ENCODE results near the gene SP1.
A peak's percentile ranks its signal among the peaks of the same experiment; 100 is the strongest.
"Not testable (repeated sequence)": the region's sequence is repeated elsewhere in the genome, so short reads cannot be mapped to it uniquely, and the experiment has no call there.

Gene SP1

DNA sequence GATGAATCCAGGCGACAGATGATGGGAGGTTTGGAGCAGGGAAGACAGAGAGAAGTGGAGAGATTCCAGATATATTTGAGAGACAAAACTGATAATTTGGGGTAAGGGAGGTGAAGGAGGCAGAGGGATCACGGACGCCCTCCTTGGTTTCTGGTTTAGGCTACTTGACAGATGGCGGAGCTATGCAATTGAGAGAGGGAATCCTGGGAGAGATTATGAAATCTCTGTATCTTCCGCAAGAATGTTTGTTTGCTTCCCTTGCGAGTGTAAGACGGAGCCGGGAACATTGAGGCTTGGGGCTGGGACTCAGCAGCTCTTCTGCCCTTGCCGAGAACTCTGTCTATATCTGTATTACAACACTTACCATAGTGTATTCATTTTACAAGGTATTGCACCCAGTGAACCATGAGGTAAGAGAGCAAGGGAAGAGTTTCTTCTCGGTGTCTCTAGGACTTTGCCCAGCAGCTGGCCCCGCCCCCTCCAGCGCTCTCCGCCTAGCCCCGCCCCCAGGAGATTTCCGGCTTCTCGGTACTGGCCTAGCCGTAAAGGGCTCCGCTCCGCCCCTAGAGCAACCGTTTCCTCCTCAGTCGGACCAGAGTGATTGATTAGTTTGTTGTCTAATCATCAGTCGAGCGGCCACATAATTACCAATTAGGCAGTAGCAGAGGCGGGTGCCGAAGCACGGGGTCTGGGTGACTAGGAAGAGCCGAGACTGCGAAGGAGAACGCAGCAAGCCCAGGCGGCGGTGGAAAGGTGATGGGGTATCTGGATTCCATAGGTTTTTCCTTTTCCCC is 61.3 kb downstream of the SP1 start, which contains the start of gene PRR13:
Gene PRR13, plus strand, starts transcription at position 695 of the 794 bp plus-strand sequence. CDS start 981 bp downstream, outside the sequence.
- TF ChIP-seq, protein P1, sequence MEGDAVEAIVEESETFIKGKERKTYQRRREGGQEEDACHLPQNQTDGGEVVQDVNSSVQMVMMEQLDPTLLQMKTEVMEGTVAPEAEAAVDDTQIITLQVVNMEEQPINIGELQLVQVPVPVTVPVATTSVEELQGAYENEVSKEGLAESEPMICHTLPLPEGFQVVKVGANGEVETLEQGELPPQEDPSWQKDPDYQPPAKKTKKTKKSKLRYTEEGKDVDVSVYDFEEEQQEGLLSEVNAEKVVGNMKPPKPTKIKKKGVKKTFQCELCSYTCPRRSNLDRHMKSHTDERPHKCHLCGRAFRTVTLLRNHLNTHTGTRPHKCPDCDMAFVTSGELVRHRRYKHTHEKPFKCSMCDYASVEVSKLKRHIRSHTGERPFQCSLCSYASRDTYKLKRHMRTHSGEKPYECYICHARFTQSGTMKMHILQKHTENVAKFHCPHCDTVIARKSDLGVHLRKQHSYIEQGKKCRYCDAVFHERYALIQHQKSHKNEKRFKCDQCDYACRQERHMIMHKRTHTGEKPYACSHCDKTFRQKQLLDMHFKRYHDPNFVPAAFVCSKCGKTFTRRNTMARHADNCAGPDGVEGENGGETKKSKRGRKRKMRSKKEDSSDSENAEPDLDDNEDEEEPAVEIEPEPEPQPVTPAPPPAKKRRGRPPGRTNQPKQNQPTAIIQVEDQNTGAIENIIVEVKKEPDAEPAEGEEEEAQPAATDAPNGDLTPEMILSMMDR (IDR thresholded peaks at IDR 0.05; ENCODE audit: control insufficient read depth, extremely low read depth, insufficient read depth): no peak

DNA sequence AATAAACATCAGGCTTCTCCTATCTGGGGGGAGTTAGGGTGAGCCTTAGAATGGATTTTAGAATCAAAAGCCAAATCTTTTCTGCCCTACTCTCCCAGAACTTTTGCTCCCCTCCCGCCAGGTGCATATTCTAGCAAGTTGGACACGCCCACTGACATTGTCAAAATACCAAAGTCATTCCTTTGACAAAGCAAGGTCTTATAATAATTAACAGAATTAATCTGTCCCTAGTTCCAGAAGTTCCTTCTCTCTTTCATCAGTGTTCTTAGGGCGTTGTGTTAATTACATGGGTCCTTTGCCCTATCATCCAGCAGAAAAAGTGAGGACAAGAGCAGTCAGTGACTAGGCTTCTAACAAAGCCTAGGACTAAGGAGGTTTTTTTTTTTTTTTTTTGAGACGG is 64.0 kb downstream of the SP1 start:
- DNase-seq (ENCODE audit: low read depth): no peak
- TF ChIP-seq, protein P1 (IDR thresholded peaks at IDR 0.05; ENCODE audit: control insufficient read depth, extremely low read depth, insufficient read depth): no peak
- no peak overlapping the region for H3K4me3 ChIP-seq (ENCODE audit: low read depth, low read length)

More for the DNA sequence above, 61.3 kb downstream of the SP1 start, which contains the start of gene PRR13:
- DNase-seq (ENCODE audit: low read depth): peak; percentile 98
- peak within 1 kb of the TSS; percentile 91 for H3K4me3 ChIP-seq (ENCODE audit: low read depth, low read length)

DNA sequence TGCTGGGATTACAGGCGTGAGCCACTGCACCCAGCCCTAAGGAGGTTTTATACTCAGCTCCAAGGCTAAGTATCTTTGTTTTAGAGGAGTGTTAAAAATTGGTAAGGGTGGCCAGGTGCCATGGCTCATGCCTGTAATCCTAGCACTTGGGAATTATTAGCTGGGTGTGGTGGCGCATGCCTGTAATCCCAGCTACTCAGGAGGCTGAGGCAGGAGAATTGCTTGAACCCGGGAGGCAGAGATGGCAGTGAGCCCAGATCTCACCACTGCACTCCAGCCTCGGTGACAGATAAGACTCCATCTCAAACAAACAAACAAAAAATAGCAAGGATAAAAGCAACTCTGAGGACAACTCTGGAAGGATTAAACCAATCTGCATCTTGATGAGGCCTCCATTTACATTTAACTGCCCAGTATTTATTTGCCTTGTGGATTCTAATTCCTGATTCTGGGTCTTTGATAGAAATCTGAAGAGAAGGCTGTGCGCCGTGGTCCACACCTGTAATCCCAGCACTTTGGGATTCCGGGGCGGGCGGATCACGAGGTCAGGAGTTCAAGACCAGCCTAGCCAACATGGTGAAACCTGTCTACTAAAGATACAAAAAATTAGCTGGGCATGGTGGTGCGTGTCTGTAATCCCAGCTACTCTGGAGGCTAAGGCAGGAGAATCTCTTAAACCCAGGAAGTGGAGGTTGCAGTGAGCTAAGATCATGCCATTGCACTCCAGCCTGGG is 64.8 kb downstream of the SP1 start:
- not testable (repeated sequence) for H3K4me3 ChIP-seq (ENCODE audit: low read depth, low read length); DNase-seq (ENCODE audit: low read depth)

DNA sequence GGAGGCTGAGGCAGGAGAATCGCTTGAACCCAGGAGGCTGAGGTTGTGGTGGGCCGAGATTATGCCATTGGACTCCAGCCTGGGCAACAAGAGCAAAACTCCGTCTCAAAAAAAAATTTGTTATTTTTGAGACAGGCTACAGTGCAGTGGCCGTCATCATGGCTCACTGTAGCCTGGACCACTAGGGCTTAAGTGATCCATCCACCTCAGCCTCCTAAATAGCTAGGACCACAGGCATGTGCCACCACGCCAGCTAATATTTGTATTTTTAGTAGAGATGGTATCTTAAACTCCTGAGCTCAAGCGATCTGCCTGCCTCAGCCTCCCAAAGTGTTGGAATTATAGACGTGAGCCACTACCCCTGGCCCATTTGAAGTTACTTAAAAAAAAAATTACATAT is 71.0 kb downstream of the SP1 start:
- no peak for DNase-seq (ENCODE audit: low read depth)
- TF ChIP-seq, protein P1 (IDR thresholded peaks at IDR 0.05; ENCODE audit: control insufficient read depth, extremely low read depth, insufficient read depth): no peak
- H3K4me3 ChIP-seq (ENCODE audit: low read depth, low read length): no peak overlapping the region

DNA sequence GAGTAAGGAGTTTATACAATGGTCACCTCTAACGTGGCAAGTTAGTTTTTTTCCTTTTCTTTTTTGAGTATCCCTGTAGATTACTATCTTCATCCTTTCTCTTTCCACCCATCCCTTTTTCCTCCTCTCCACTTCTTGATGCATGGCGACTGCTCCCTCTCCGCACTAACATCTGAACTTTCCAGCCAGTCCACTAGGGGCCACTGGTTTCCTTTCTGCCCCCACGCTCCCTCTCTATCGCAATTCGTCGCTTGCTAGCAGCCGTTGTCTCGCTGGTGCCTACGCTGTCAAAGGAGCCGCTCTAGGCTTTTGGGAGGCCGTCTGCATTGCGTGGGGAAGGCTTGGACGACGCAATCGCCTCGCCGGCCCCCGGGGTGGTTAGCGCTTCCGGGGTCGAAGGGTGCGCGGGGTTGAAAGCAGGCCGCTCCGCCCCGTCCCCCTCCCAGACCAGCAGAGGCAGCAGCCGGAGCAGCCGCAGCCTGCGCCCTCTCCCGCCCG is 71.7 kb downstream of the SP1 start, which contains the start of gene PCBP2:
Gene PCBP2, plus strand, starts transcription at position 442 of the 498 bp plus-strand sequence. CDS start 2,699 bp downstream, outside the sequence.
- DNase-seq (ENCODE audit: low read depth): peak; percentile 99
- peak within 1 kb of the TSS; percentile 72 for H3K4me3 ChIP-seq (ENCODE audit: low read depth, low read length)
- TF ChIP-seq, protein P1 (IDR thresholded peaks at IDR 0.05; ENCODE audit: control insufficient read depth, extremely low read depth, insufficient read depth): peak; percentile 92

DNA sequence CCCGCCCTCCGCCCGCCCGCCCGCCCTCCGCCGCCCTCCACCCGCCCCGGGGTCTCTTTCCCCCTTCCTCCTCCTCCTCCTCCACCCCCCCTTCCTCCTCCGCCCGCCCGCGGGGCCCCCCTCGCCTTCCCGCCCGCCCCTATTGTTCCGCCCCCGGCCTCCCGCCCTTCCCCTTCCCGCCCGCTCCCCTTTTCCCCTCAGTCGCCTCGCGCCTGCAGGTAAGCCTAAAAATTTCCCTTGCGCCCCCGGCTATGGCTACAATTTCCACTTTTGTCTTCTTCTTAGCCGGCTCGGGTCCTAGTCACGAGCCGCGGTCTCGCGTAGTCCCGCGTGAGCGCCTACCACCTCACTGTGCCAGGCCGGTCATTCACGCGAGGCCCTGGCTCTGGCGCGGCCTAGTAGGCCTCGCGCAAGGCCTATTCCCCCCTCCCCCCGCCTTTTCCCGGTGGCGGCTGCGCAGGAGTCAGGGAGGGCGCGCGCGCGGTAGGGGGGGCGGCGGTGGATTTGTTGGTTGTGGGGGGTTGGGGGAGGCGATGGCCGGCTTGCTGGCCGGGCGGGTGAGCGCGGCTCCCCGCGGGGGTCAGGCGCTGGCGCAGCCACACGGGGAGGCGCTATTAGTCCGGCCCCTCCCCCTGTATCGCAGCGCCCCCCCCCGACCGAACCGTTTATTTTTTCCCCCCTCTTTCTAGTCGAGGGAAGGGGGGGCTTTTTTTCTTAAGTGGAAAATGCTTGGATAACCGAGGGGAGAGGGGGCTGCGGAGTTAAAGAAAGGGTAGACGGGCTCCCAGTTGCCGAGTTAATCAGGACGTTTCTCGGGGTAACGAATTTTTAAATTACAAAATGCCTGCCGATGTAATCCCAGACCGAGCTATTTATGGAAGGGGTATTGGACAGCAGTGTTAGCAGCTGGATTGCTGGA is 72.4 kb downstream of the SP1 start:
- TF ChIP-seq, protein P1 (IDR thresholded peaks at IDR 0.05; ENCODE audit: control insufficient read depth, extremely low read depth, insufficient read depth): peak; percentile 45; the same call in 1 of the 2 replicates
- peak overlapping the region; percentile 72 for H3K4me3 ChIP-seq (ENCODE audit: low read depth, low read length)
- DNase-seq (ENCODE audit: low read depth): no peak

All from LNCaP clone FGC (cell line).